D721Med (cell line): Measurements from ENCODE around the gene UBAP2L.

ENCODE experiments used
- DNase-seq: peaks from one replicate; pipeline ENCODE4 v3.0.0; 2011; ENCODE audit warnings: low spot score; ENCODE audit not compliant: insufficient read length
- FAIRE-seq: peaks from 2 replicates; lab custom pipeline; 2011; peaks lifted over from hg19 to GRCh38; lab: Jason Lieb, UNC
- TF ChIP-seq, protein P1 (sequence below): IDR thresholded peaks from 2 replicates; pipeline ENCODE4 v1.5.1; 2012; ENCODE audit warnings: mild to moderate bottlenecking, control low read depth; ENCODE audit not compliant: insufficient read depth; ENCODE audit errors: missing control alignments

The UBAP2L gene, protein sequence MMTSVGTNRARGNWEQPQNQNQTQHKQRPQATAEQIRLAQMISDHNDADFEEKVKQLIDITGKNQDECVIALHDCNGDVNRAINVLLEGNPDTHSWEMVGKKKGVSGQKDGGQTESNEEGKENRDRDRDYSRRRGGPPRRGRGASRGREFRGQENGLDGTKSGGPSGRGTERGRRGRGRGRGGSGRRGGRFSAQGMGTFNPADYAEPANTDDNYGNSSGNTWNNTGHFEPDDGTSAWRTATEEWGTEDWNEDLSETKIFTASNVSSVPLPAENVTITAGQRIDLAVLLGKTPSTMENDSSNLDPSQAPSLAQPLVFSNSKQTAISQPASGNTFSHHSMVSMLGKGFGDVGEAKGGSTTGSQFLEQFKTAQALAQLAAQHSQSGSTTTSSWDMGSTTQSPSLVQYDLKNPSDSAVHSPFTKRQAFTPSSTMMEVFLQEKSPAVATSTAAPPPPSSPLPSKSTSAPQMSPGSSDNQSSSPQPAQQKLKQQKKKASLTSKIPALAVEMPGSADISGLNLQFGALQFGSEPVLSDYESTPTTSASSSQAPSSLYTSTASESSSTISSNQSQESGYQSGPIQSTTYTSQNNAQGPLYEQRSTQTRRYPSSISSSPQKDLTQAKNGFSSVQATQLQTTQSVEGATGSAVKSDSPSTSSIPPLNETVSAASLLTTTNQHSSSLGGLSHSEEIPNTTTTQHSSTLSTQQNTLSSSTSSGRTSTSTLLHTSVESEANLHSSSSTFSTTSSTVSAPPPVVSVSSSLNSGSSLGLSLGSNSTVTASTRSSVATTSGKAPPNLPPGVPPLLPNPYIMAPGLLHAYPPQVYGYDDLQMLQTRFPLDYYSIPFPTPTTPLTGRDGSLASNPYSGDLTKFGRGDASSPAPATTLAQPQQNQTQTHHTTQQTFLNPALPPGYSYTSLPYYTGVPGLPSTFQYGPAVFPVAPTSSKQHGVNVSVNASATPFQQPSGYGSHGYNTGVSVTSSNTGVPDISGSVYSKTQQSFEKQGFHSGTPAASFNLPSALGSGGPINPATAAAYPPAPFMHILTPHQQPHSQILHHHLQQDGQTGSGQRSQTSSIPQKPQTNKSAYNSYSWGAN

DNA sequence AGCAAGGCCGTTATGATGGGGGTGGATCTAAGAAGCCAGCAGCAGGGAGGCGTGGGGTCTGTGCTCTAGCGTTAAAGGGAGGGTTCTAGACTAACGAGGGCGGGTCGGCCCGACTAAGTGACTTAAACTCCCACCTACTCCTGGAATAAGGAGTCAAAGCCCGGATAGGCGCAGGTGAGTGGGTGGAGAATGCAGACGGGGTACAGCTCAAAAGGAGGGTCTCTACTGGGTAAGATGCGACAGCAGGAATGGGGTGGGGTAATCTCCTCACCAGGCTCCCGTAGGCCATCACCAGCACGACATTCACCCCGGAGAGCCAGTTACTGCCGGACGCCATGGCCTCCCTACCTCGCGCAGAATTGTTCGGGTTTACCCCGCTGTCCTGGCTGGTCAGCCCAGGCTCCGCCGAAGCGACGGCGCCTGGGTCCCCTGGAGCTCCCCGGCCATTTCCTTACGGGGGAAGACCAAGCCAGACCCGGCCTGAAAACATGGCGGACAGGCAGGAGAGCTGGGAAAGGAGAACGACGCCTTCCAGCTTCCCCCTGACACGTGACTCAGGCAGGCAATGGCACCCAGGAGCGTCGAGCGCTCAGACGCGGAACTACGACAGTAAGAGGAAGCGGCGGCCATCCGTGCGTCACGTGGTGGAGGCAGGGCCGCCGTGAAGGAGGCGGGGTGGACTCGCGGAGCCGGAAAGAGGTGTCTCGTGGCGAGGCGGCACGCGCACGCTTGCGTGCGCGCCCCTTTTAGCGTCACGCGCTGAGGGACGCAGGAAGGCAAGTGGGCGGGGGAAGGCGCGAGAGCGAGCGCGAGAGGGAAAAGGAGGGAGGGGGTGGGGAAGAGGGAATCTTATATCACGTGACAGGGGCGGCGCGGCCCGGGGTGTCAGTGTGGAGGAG, at the start of gene UBAP2L:
TSS of gene UBAP2L (plus strand) at position 885 of the 899 bp plus-strand sequence. CDS start 4,169 bp downstream, outside the sequence.
- FAIRE-seq (no peak), DNase-seq (peak; percentile 64)
- TF ChIP-seq, protein P1, sequence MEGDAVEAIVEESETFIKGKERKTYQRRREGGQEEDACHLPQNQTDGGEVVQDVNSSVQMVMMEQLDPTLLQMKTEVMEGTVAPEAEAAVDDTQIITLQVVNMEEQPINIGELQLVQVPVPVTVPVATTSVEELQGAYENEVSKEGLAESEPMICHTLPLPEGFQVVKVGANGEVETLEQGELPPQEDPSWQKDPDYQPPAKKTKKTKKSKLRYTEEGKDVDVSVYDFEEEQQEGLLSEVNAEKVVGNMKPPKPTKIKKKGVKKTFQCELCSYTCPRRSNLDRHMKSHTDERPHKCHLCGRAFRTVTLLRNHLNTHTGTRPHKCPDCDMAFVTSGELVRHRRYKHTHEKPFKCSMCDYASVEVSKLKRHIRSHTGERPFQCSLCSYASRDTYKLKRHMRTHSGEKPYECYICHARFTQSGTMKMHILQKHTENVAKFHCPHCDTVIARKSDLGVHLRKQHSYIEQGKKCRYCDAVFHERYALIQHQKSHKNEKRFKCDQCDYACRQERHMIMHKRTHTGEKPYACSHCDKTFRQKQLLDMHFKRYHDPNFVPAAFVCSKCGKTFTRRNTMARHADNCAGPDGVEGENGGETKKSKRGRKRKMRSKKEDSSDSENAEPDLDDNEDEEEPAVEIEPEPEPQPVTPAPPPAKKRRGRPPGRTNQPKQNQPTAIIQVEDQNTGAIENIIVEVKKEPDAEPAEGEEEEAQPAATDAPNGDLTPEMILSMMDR: no peak

DNA sequence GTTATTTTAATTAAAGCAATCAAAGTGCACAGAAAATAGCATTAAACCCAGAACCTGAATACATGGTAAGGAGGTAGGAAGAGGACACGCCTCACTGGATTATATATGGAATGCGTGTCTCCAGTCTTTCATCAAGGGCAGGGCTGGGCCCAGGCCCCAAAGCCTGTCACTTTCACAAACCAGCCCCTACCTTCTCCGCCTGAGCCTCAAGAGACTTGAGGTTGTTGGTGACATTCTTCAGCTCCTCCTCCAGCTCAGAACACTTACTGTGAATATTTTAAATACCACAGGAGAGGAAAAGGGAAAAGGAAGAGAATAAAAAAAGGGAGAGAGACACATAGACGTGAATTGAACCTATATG, 49.6 kb upstream of the UBAP2L start:
- DNase-seq: no peak
- FAIRE-seq: no peak
- TF ChIP-seq, protein P1: no peak

- DNase-seq (no peak), FAIRE-seq (no peak)
- TF ChIP-seq, protein P1: no peak
These were observed 48.9 kb upstream of the UBAP2L start for GRCh38 chr1:154171880-154172279.

DNA sequence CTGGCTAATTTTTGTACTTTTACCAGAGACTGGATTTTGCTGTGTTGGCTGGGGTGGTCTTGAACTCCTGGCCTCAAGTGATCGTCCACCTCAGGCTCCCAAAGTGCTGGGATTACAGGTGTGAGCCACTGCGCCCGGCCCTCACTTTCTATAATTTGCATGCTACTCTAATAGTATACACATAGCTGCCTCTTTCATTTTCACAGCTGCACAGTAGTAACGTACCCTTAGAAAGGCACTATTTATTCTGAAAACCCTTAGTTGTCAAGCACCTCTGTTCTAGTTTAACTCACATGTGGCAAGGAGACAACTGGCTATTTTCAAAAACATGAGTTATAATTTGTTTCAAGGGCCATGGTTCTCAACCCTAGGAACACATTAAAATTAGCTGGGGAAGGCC, 46.1 kb upstream of the UBAP2L start:
- DNase-seq: no peak
- TF ChIP-seq, protein P1: no peak
- FAIRE-seq: no peak

DNA sequence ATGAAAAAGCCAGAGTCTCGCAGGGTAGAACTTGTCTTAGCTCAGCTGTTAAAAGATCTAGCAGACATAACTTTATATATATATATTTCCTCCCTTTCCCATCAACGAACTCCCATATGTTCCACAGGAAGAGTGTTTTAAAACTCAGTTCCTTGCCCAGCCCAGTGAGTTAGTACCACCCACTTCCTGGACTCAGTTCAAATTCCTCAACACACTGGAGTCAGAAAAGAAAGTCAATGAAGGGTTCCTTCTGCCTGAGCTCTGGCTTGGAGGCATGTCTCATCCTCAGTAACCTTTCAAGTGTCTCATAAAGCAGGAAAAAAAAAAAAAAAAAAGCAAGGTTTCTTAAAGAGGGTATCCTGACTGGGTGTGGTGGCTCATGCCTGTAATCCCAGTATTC, 44.4 kb upstream of the UBAP2L start:
- TF ChIP-seq, protein P1: no peak
- FAIRE-seq (no peak), DNase-seq (no peak)

- no peak for FAIRE-seq
- TF ChIP-seq, protein P1: no peak
These were observed 42.7 kb upstream of the UBAP2L start for GRCh38 chr1:154178013-154178412.

More at GRCh38 chr1:154178013-154178412, 42.7 kb upstream of the UBAP2L start:
- no peak for DNase-seq
